HEK293 (cell line): ENCODE results near the gene SETDB2.

ENCODE experiments used
- CTCF ChIA-PET: fragments of 350-600 bp; formaldehyde crosslinking; extraction: SDS; loops from one replicate; lab custom pipeline; 2021; ENCODE audit warnings: antibody characterized with exemption; lab: Yijun Ruan, JAX
- POLR2A ChIA-PET: fragments of 300-600 bp; formaldehyde crosslinking; extraction: SDS; loops from one replicate; lab custom pipeline; 2020; ENCODE audit warnings: antibody characterized with exemption, inconsistent platforms; lab: Yijun Ruan, JAX
- H3K27ac ChIP-seq: fragments of 200-500 bp; sonication (Bioruptor generic); 2 replicates; pipeline ENCODE4 v1.5.1; 2014; ENCODE audit warnings: low read depth, low read length, control low read depth, inconsistent platforms; ENCODE audit errors: extremely low read depth
- H3K36me3 ChIP-seq, 2 experiments: fragments of 200-500 bp in 1 of 2; sonication (Bioruptor generic) in 1 of 2; 1 replicate in 1 of 2; 2 replicates in 1 of 2; pipeline ENCODE4 v1.5.1; 2014 to 2017; ENCODE audit warnings: inconsistent platforms in 2 of 2, low read length in 2 of 2; ENCODE audit not compliant: control insufficient read depth in 2 of 2, insufficient read depth in 1 of 2
- H3K4me1 ChIP-seq: fragments of 200-500 bp; sonication (Bioruptor generic); 2 replicates; pipeline ENCODE4 v1.5.1; 2014; ENCODE audit warnings: mild to moderate bottlenecking, low read length, inconsistent platforms; ENCODE audit not compliant: control insufficient read depth, insufficient read depth
- H3K4me3 ChIP-seq: 2 replicates; pipeline ENCODE4 v1.5.1; 2011; ENCODE audit warnings: low read depth, mild to moderate bottlenecking, control low read depth, low read length, moderate library complexity
- H3K9me3 ChIP-seq: fragments of 200-500 bp; sonication (Bioruptor generic); 2 replicates; pipeline ENCODE4 v1.5.1; 2014; ENCODE audit warnings: low read depth, low read length, inconsistent platforms; ENCODE audit not compliant: control insufficient read depth, insufficient read depth
- GLI4 ChIP-seq: fragments of 450-650 bp; formaldehyde crosslinking; IDR thresholded peaks from 2 replicates; pipeline ENCODE4 v1.5.1; 2016; ENCODE audit warnings: missing biosample characterization, missing genetic modification characterization
- KLF1 ChIP-seq: fragments of 450-650 bp; formaldehyde crosslinking; IDR thresholded peaks from 2 replicates; pipeline ENCODE4 v1.5.1; 2016; ENCODE audit warnings: missing biosample characterization, missing genetic modification characterization
- OVOL3 ChIP-seq: fragments of 450-650 bp; formaldehyde crosslinking; IDR thresholded peaks from 2 replicates; pipeline ENCODE4 v1.5.1; 2016; ENCODE audit warnings: missing biosample characterization, missing genetic modification characterization
- PATZ1 ChIP-seq: fragments of 450-650 bp; formaldehyde crosslinking; IDR thresholded peaks from 2 replicates; pipeline ENCODE4 v1.5.1; 2016; ENCODE audit warnings: missing biosample characterization, missing genetic modification characterization
- REPIN1 ChIP-seq: fragments of 450-650 bp; formaldehyde crosslinking; IDR thresholded peaks from 2 replicates; pipeline ENCODE4 v1.5.1; 2017; ENCODE audit warnings: missing biosample characterization, missing genetic modification characterization, low read depth
- SCRT2 ChIP-seq: fragments of 450-650 bp; formaldehyde crosslinking; IDR thresholded peaks from 2 replicates; pipeline ENCODE4 v1.5.1; 2016; ENCODE audit warnings: missing biosample characterization, missing genetic modification characterization
- SP7 ChIP-seq: fragments of 450-650 bp; formaldehyde crosslinking; IDR thresholded peaks from 2 replicates; pipeline ENCODE4 v1.5.1; 2016; ENCODE audit warnings: missing biosample characterization, missing genetic modification characterization
- ZNF132 ChIP-seq: fragments of 450-650 bp; formaldehyde crosslinking; IDR thresholded peaks from 2 replicates; pipeline ENCODE4 v1.5.1; 2017; ENCODE audit warnings: missing biosample characterization, missing genetic modification characterization, borderline replicate concordance
- ZNF133 ChIP-seq: fragments of 450-650 bp; formaldehyde crosslinking; IDR thresholded peaks from 2 replicates; pipeline ENCODE4 v1.5.1; 2016; ENCODE audit warnings: missing biosample characterization, missing genetic modification characterization
- ZNF169 ChIP-seq: fragments of 450-650 bp; formaldehyde crosslinking; IDR thresholded peaks from 2 replicates; pipeline ENCODE4 v1.5.1; 2016; ENCODE audit warnings: missing biosample characterization, missing genetic modification characterization
- ZNF302 ChIP-seq: fragments of 450-650 bp; formaldehyde crosslinking; IDR thresholded peaks from 2 replicates; pipeline ENCODE4 v1.5.1; 2016; ENCODE audit warnings: missing biosample characterization, missing genetic modification characterization, low read depth
- ZNF311 ChIP-seq: fragments of 450-650 bp; formaldehyde crosslinking; IDR thresholded peaks from 2 replicates; pipeline ENCODE4 v1.5.1; 2017; ENCODE audit warnings: missing biosample characterization, missing genetic modification characterization, borderline replicate concordance
- ZNF324 ChIP-seq: fragments of 450-650 bp; formaldehyde crosslinking; IDR thresholded peaks from 2 replicates; pipeline ENCODE4 v1.5.1; 2016; ENCODE audit warnings: missing biosample characterization, missing genetic modification characterization
- ZNF335 ChIP-seq: fragments of 450-650 bp; formaldehyde crosslinking; conservative IDR thresholded peaks from 2 replicates; pipeline ENCODE4 v1.5.1; 2016; ENCODE audit warnings: missing biosample characterization, missing genetic modification characterization
- ZNF354C ChIP-seq: fragments of 450-650 bp; formaldehyde crosslinking; IDR thresholded peaks from 2 replicates; pipeline ENCODE4 v1.5.1; 2016; ENCODE audit warnings: missing biosample characterization, missing genetic modification characterization, low read depth, borderline replicate concordance
- ZNF366 ChIP-seq: fragments of 450-650 bp; formaldehyde crosslinking; conservative IDR thresholded peaks from 2 replicates; pipeline ENCODE4 v1.5.1; 2016; ENCODE audit warnings: missing biosample characterization, missing genetic modification characterization
- ZNF391 ChIP-seq: fragments of 450-650 bp; formaldehyde crosslinking; IDR thresholded peaks from 2 replicates; pipeline ENCODE4 v1.5.1; 2016; ENCODE audit warnings: low read depth, missing biosample characterization, missing genetic modification characterization, borderline replicate concordance
- ZNF394 ChIP-seq: fragments of 450-650 bp; formaldehyde crosslinking; IDR thresholded peaks from 2 replicates; pipeline ENCODE4 v1.5.1; 2016; ENCODE audit warnings: missing biosample characterization, missing genetic modification characterization, mild to moderate bottlenecking, moderate library complexity, borderline replicate concordance
- ZNF48 ChIP-seq: fragments of 450-650 bp; formaldehyde crosslinking; IDR thresholded peaks from 2 replicates; pipeline ENCODE4 v1.5.1; 2016; ENCODE audit warnings: missing biosample characterization, missing genetic modification characterization
- ZNF521 ChIP-seq: fragments of 450-650 bp; formaldehyde crosslinking; IDR thresholded peaks from 2 replicates; pipeline ENCODE4 v1.5.1; 2017; ENCODE audit warnings: missing biosample characterization, mild to moderate bottlenecking, missing genetic modification characterization
- ZNF596 ChIP-seq: fragments of 450-650 bp; IDR thresholded peaks from 2 replicates; pipeline ENCODE4 v1.5.0; 2018; ENCODE audit warnings: missing biosample characterization, mild to moderate bottlenecking, missing genetic modification characterization, moderate library complexity
- ZNF660 ChIP-seq: fragments of 450-650 bp; IDR thresholded peaks from 2 replicates; pipeline ENCODE4 v1.5.1; 2018; ENCODE audit warnings: missing biosample characterization, mild to moderate bottlenecking, missing genetic modification characterization
- ZNF776 ChIP-seq: fragments of 450-650 bp; formaldehyde crosslinking; IDR thresholded peaks from 2 replicates; pipeline ENCODE4 v1.5.0; 2017; ENCODE audit warnings: missing biosample characterization, missing genetic modification characterization, borderline replicate concordance
- ZNF830 ChIP-seq: fragments of 450-650 bp; IDR thresholded peaks from 2 replicates; pipeline ENCODE4 v1.5.0; 2018; ENCODE audit warnings: missing biosample characterization, missing genetic modification characterization, low read depth, mild to moderate bottlenecking, moderate library complexity
- TF ChIP-seq, protein P1 (sequence below): fragments of 450-650 bp; formaldehyde crosslinking; IDR thresholded peaks from 2 replicates; pipeline ENCODE4 v1.5.1; 2017; ENCODE audit warnings: missing biosample characterization, missing genetic modification characterization
- TF ChIP-seq, protein P2 (sequence below): fragments of 450-650 bp; formaldehyde crosslinking; conservative IDR thresholded peaks from 2 replicates; pipeline ENCODE4 v1.5.1; 2016; ENCODE audit warnings: low read depth, missing biosample characterization, missing genetic modification characterization
- TF ChIP-seq, protein P3 (sequence below): IDR thresholded peaks from 2 replicates; pipeline ENCODE4 v1.6.1; 2011; ENCODE audit warnings: mild to moderate bottlenecking, low read depth, low read length, borderline replicate concordance

SETDB2 gene

GRCh38 chr13:49494645-49495044 is 50.6 kb downstream of the SETDB2 start:
- H3K36me3 ChIP-seq, result no peaks in the 10 kb centered on the region
- H3K9me3 ChIP-seq, result no peaks in the 10 kb centered on the region
- TF ChIP-seq ZNF133 (tag by site-specific recombination), result no peak
- TF ChIP-seq ZNF311 (tag by site-specific recombination), result no peak
- no peak for TF ChIP-seq ZNF324 (tag by site-specific recombination)
- no peak for TF ChIP-seq SP7
- no peak for TF ChIP-seq ZNF48
- no peak for TF ChIP-seq GLI4 (tag by site-specific recombination)
- TF ChIP-seq ZNF335, result no peak
- no peak for TF ChIP-seq ZNF391 (tag by site-specific recombination)
- TF ChIP-seq, protein P1, sequence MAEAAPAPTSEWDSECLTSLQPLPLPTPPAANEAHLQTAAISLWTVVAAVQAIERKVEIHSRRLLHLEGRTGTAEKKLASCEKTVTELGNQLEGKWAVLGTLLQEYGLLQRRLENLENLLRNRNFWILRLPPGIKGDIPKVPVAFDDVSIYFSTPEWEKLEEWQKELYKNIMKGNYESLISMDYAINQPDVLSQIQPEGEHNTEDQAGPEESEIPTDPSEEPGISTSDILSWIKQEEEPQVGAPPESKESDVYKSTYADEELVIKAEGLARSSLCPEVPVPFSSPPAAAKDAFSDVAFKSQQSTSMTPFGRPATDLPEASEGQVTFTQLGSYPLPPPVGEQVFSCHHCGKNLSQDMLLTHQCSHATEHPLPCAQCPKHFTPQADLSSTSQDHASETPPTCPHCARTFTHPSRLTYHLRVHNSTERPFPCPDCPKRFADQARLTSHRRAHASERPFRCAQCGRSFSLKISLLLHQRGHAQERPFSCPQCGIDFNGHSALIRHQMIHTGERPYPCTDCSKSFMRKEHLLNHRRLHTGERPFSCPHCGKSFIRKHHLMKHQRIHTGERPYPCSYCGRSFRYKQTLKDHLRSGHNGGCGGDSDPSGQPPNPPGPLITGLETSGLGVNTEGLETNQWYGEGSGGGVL (tag by site-specific recombination), result no peak
- TF ChIP-seq REPIN1 (tag by site-specific recombination), result no peak
- no peak for TF ChIP-seq ZNF169 (tag by site-specific recombination)
- no peak for TF ChIP-seq ZNF830
- no peak for TF ChIP-seq KLF1 (tag by site-specific recombination)
- no peak for TF ChIP-seq ZNF132 (tag by site-specific recombination)
- TF ChIP-seq, protein P2, sequence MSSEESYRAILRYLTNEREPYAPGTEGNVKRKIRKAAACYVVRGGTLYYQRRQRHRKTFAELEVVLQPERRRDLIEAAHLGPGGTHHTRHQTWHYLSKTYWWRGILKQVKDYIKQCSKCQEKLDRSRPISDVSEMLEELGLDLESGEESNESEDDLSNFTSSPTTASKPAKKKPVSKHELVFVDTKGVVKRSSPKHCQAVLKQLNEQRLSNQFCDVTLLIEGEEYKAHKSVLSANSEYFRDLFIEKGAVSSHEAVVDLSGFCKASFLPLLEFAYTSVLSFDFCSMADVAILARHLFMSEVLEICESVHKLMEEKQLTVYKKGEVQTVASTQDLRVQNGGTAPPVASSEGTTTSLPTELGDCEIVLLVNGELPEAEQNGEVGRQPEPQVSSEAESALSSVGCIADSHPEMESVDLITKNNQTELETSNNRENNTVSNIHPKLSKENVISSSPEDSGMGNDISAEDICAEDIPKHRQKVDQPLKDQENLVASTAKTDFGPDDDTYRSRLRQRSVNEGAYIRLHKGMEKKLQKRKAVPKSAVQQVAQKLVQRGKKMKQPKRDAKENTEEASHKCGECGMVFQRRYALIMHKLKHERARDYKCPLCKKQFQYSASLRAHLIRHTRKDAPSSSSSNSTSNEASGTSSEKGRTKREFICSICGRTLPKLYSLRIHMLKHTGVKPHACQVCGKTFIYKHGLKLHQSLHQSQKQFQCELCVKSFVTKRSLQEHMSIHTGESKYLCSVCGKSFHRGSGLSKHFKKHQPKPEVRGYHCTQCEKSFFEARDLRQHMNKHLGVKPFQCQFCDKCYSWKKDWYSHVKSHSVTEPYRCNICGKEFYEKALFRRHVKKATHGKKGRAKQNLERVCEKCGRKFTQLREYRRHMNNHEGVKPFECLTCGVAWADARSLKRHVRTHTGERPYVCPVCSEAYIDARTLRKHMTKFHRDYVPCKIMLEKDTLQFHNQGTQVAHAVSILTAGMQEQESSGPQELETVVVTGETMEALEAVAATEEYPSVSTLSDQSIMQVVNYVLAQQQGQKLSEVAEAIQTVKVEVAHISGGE (tag by site-specific recombination), result no peak
- no peak for TF ChIP-seq OVOL3
- no peak for TF ChIP-seq ZNF354C
- TF ChIP-seq ZNF776, result no peak
- TF ChIP-seq ZNF596, result no peak
- no peak for TF ChIP-seq ZNF521 (tag by site-specific recombination)
- TF ChIP-seq, all 188 proteins: peak for 0
- H3K27ac ChIP-seq, result no peak overlapping the region
- H3K4me1 ChIP-seq, result no peaks in the 10 kb centered on the region
- ChIA-PET POLR2A (no interaction called here), CTCF (interaction anchor here (0.7 kb wide), 2 partner anchors 192 to 196 kb away, joined by 3 to 4 read pairs; no protein-coding TSS in a partner anchor)
- H3K4me3 ChIP-seq, result no peak overlapping the region

- peak within 1 kb of the TSS; percentile 48 for H3K4me3 ChIP-seq
- ChIA-PET POLR2A (interaction anchor here (0.5 to 1.1 kb wide), 4 partner anchors 9 to 52 kb away, joined by 3 to 8 read pairs (median 5); partner anchors contain the start of genes CAB39L and SETDB2), CTCF (interaction anchor here (0.7 kb wide), 1 partner anchor 21 kb away, joined by 3 read pairs; no protein-coding TSS in a partner anchor)
- H3K4me1 ChIP-seq, result no peaks in the 10 kb centered on the region
- no peaks in the 10 kb centered on the region for H3K9me3 ChIP-seq
- peak within 1 kb of the TSS; percentile 53; the same call in 1 of the 2 replicates for H3K27ac ChIP-seq
- no peaks in the 10 kb centered on the region for H3K36me3 ChIP-seq
- TF ChIP-seq ZNF366 (tag by site-specific recombination) (no peak), OVOL3 (no peak), ZNF302 (tag by site-specific recombination) (no peak), PATZ1 (tag by site-specific recombination) (peak; percentile 12), SP7 (no peak), ZNF660 (tag by site-specific recombination) (no peak), SCRT2 (peak; percentile 95), ZNF394 (peak; percentile 18; the same call in 1 of the 2 replicates)
- TF ChIP-seq, protein P3, sequence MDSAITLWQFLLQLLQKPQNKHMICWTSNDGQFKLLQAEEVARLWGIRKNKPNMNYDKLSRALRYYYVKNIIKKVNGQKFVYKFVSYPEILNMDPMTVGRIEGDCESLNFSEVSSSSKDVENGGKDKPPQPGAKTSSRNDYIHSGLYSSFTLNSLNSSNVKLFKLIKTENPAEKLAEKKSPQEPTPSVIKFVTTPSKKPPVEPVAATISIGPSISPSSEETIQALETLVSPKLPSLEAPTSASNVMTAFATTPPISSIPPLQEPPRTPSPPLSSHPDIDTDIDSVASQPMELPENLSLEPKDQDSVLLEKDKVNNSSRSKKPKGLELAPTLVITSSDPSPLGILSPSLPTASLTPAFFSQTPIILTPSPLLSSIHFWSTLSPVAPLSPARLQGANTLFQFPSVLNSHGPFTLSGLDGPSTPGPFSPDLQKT, result no peak
Measured at GRCh38 chr13:49495783-49496762, 52.0 kb downstream of the SETDB2 start, which contains the start of gene PHF11. Gene PHF11, plus strand, starts transcription at chr13:49495953. Its CDS starts 49 bp downstream, at chr13:49496002.
